CD1c-positive myeloid dendritic cell (primary cell): ENCODE results near the gene TRAPPC14.

ENCODE experiments used
- DNase-seq: peaks from one replicate; pipeline ENCODE4 v3.0.0-alpha.2; 2016; ENCODE audit errors: extremely low spot score

Gene TRAPPC14

DNA sequence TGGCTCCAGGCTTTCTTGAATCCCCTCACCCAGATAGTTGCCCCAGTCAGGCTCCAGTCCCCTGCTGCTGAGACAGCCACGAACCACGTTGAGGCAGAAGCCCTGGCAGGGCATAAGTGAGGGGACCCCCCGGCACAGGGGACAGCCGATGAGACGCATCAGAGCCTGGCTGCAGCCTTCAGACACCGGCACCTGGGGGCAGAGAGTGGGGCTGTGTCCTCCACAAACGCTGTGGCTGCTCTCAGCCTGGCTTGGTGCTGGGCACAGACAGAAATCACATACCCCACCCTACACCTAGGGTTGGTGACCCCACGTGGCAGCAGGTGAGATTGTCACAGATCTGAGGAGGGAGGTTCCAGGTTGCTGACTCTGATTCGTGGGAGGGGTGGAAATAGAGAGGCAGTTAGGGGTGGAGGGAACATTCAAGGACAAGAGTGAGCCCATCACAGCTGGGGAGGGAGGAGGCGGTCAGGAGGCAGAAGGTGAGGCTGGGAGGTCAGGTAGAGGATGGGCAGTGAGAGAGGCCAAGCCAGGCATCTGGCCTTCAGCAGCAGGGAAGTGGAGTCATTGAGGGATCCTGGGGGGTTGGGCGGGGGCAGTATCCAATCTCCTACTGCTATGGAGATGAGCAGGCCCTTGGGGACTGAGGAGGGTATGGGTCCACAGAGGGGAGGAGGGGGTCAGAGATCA lies 15.4 kb upstream of the TRAPPC14 start:
- no peak for DNase-seq

GRCh38 chr7:100171840-100172239 lies 13.3 kb upstream of the TRAPPC14 start:
- DNase-seq = no peak

GRCh38 chr7:100171087-100171681 lies 12.7 kb upstream of the TRAPPC14 start:
- no peak for DNase-seq

DNA sequence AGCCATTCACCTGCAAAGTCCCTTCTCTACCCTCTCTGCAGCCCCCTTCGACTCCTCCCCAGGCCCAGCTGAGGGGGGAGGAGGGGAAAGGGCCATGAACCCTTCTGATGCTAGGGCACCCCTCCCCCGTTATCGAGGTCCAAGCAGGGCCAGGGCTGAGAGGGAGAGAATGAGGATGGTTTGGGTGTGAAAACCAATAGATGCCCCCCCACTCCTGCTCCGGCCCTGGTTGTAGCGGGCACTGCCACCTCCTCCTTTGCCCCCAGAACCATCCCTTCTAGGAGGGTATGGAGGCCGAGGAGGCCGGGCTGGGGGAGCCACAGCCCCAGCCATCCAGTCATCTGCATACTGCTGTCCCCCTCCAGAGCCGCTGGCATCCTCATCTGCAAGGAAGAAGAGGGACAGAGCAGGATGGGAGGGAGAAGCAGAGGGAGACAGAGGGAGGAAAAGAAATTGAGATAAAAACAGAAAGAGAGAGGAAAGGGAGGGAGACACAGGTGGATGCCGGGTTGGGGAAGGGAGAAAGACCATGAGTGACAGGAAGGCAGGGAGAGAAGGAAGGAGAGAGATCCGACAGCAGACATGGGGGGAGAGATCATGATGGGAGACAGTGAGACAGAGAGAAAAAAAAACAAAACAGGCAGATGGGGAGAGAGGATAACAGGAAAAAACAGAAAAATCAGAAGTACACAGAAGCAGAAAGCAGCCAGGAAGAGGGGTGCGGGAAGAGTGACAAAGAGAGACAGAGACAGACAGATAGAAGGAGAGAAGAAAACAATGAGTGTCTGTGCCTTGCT lies 11.8 kb upstream of the TRAPPC14 start:
- no peak for DNase-seq

- no peak for DNase-seq
Measured at GRCh38 chr7:100169147-100169850, 10.8 kb upstream of the TRAPPC14 start.

- DNase-seq = no peak
Measured at GRCh38 chr7:100167912-100168323, 9.4 kb upstream of the TRAPPC14 start.

- no peak for DNase-seq
Measured at GRCh38 chr7:100166970-100167911, 8.7 kb upstream of the TRAPPC14 start.

GRCh38 chr7:100166317-100166940 lies 7.9 kb upstream of the TRAPPC14 start:
- no peak for DNase-seq

- no peak for DNase-seq
Measured at GRCh38 chr7:100163871-100164270, 5.3 kb upstream of the TRAPPC14 start.

GRCh38 chr7:100163006-100163531 lies 4.5 kb upstream of the TRAPPC14 start:
- DNase-seq = no peak

GRCh38 chr7:100160067-100160466 lies 1.5 kb upstream of the TRAPPC14 start:
- DNase-seq = no peak

GRCh38 chr7:100159099-100159623 lies 638 bp upstream of the TRAPPC14 start:
- no peak for DNase-seq

GRCh38 chr7:100157334-100158228 lies 942 bp downstream of the TRAPPC14 start:
- peak; percentile 67 for DNase-seq

- no peak for DNase-seq
Measured at GRCh38 chr7:100157069-100157333, 1.5 kb downstream of the TRAPPC14 start.

- peak; percentile 75 for DNase-seq
Measured at GRCh38 chr7:100156331-100157068, 2.0 kb downstream of the TRAPPC14 start.

GRCh38 chr7:100155553-100156317 lies 2.8 kb downstream of the TRAPPC14 start:
- no peak for DNase-seq

- DNase-seq = no peak
Measured at GRCh38 chr7:100154651-100155491, 3.7 kb downstream of the TRAPPC14 start.
